ENCODE results near the gene ZNF275.

Gene ZNF275

GRCh38 chrX:153336988-153337387, 3.0 kb downstream of the ZNF275 start:
- Histone ChIP-seq H3K9me3 (ENCODE audit: insufficient read depth, low read length) (no peaks in the 10 kb centered on the region), H3K4me2 (ENCODE audit: low read depth, low read length, poor library complexity, severe bottlenecking) (no peak overlapping the region), H3K27ac (ENCODE audit: low read depth, low read length) (no peak overlapping the region), H3F3A (ENCODE audit: insufficient read depth) (no peaks in the 10 kb centered on the region), H3K27me3 (ENCODE audit: low read length) (no peaks in the 10 kb centered on the region), H3K36me3 (ENCODE audit: low read length) (no peaks in the 10 kb centered on the region), H3K79me2 (ENCODE audit: insufficient read depth, low read length) (no peaks in the 10 kb centered on the region), H3K9ac (ENCODE audit: low read length) (no peak overlapping the region), H2AFZ (ENCODE audit: low read depth, low read length, severe bottlenecking) (no peak overlapping the region), H4K20me1 (ENCODE audit: low read depth, low read length) (no peaks in the 10 kb centered on the region), H3K4me3 (ENCODE audit: insufficient read depth, low read length, poor library complexity, severe bottlenecking) (no peak overlapping the region), H3K9me2 (replicated peaks; ENCODE audit: insufficient read depth, low read length) (no peaks in the 10 kb centered on the region)
- no peak for TF ChIP-seq EZH2phosphoT487 (conservative IDR thresholded peaks at IDR 0.05; ENCODE audit: low read length)
- TF ChIP-seq CTCF (IDR thresholded peaks at IDR 0.05; ENCODE audit: insufficient read depth, low read length, poor library complexity, severe bottlenecking): no peak

- Histone ChIP-seq H3K9ac (ENCODE audit: low read length) (no peak overlapping the region), H3K27me3 (ENCODE audit: low read length) (no peaks in the 10 kb centered on the region), H3K27ac (ENCODE audit: low read depth, low read length) (no peak overlapping the region), H3K4me2 (ENCODE audit: low read depth, low read length, poor library complexity, severe bottlenecking) (no peak overlapping the region), H4K20me1 (ENCODE audit: low read depth, low read length) (no peaks in the 10 kb centered on the region), H3K9me2 (replicated peaks; ENCODE audit: insufficient read depth, low read length) (no peaks in the 10 kb centered on the region), H3K9me3 (ENCODE audit: insufficient read depth, low read length) (no peaks in the 10 kb centered on the region), H3K36me3 (ENCODE audit: low read length) (no peaks in the 10 kb centered on the region), H2AFZ (ENCODE audit: low read depth, low read length, severe bottlenecking) (no peak overlapping the region), H3F3A (ENCODE audit: insufficient read depth) (no peaks in the 10 kb centered on the region), H3K4me3 (ENCODE audit: insufficient read depth, low read length, poor library complexity, severe bottlenecking) (no peak overlapping the region), H3K79me2 (ENCODE audit: insufficient read depth, low read length) (no peaks in the 10 kb centered on the region)
- TF ChIP-seq EZH2phosphoT487 (conservative IDR thresholded peaks at IDR 0.05; ENCODE audit: low read length) (no peak), CTCF (IDR thresholded peaks at IDR 0.05; ENCODE audit: insufficient read depth, low read length, poor library complexity, severe bottlenecking) (no peak)
Measured at GRCh38 chrX:153338836-153339235, 4.9 kb downstream of the ZNF275 start.

- Histone ChIP-seq H3K4me3 (ENCODE audit: insufficient read depth, low read length, poor library complexity, severe bottlenecking) (no peak overlapping the region), H3K36me3 (ENCODE audit: low read length) (no peaks in the 10 kb centered on the region)
Measured at GRCh38 chrX:153339662-153340061, 5.7 kb downstream of the ZNF275 start.

More at GRCh38 chrX:153339662-153340061, 5.7 kb downstream of the ZNF275 start:
- Histone ChIP-seq H3K9ac (ENCODE audit: low read length) (no peak overlapping the region), H4K20me1 (ENCODE audit: low read depth, low read length) (no peaks in the 10 kb centered on the region), H3K9me2 (replicated peaks; ENCODE audit: insufficient read depth, low read length) (no peaks in the 10 kb centered on the region), H3K79me2 (ENCODE audit: insufficient read depth, low read length) (no peaks in the 10 kb centered on the region), H3F3A (ENCODE audit: insufficient read depth) (no peaks in the 10 kb centered on the region), H2AFZ (ENCODE audit: low read depth, low read length, severe bottlenecking) (no peak overlapping the region), H3K4me2 (ENCODE audit: low read depth, low read length, poor library complexity, severe bottlenecking) (no peak overlapping the region), H3K9me3 (ENCODE audit: insufficient read depth, low read length) (no peaks in the 10 kb centered on the region), H3K27ac (ENCODE audit: low read depth, low read length) (no peak overlapping the region), H3K27me3 (ENCODE audit: low read length) (no peaks in the 10 kb centered on the region)
- no peak for TF ChIP-seq EZH2phosphoT487 (conservative IDR thresholded peaks at IDR 0.05; ENCODE audit: low read length)
- TF ChIP-seq CTCF (IDR thresholded peaks at IDR 0.05; ENCODE audit: insufficient read depth, low read length, poor library complexity, severe bottlenecking): no peak

All from SU-DHL-6 (cell line).